Type B pancreatic cell (in vitro differentiated cells): ENCODE results near the gene SPATA7. TPM values are rescaled to one million over a fixed set of nuclear protein-coding genes. Genes with fewer than 3 reads are reported as not detected.
A peak's percentile ranks its signal among the peaks of the same experiment; 100 is the strongest.

Source experiments
- DNase-seq: peaks from one replicate; pipeline ENCODE4 v3.0.0; 2021; ENCODE audit warnings: mixed read lengths; ENCODE audit not compliant: unreplicated experiment; ENCODE audit errors: extremely low spot score
- H3K27ac Mint-ChIP-seq: 2 replicates; pipeline ENCODE4 v1.8.0; 2021; ENCODE audit warnings: mild to moderate bottlenecking, mixed read lengths
- H3K27me3 Mint-ChIP-seq: 2 replicates; pipeline ENCODE4 v1.8.0; 2021; ENCODE audit warnings: mixed read lengths
- H3K36me3 Mint-ChIP-seq: 2 replicates; pipeline ENCODE4 v1.8.0; 2021; ENCODE audit warnings: mixed read lengths
- H3K4me1 Mint-ChIP-seq: one replicate; pipeline ENCODE4 v1.8.0; 2021; ENCODE audit warnings: mixed read lengths; ENCODE audit not compliant: unreplicated experiment
- H3K4me3 Mint-ChIP-seq: 2 replicates; pipeline ENCODE4 v1.8.0; 2021; ENCODE audit warnings: mild to moderate bottlenecking, mixed read lengths
- H3K9me3 Mint-ChIP-seq: 2 replicates; pipeline ENCODE4 v1.8.0; 2021; ENCODE audit warnings: mixed read lengths
- total RNA-seq: library from RNA; stranded (reverse); gene quantifications from 2 replicates; pipeline ENCODE4 v1.2.1, GENCODE V29; 2021; ENCODE audit warnings: low replicate concordance
- TF ChIP-seq, protein P1 (sequence below): fragments of 200-600 bp; sonication (generic); conservative IDR thresholded peaks from 2 replicates; pipeline ENCODE4 v1.5.0; 2021; ENCODE audit warnings: antibody characterized with exemption, mild to moderate bottlenecking

The SPATA7 gene
- total RNA-seq, 1 donor from 2014 or later: 16.2 TPM

DNA sequence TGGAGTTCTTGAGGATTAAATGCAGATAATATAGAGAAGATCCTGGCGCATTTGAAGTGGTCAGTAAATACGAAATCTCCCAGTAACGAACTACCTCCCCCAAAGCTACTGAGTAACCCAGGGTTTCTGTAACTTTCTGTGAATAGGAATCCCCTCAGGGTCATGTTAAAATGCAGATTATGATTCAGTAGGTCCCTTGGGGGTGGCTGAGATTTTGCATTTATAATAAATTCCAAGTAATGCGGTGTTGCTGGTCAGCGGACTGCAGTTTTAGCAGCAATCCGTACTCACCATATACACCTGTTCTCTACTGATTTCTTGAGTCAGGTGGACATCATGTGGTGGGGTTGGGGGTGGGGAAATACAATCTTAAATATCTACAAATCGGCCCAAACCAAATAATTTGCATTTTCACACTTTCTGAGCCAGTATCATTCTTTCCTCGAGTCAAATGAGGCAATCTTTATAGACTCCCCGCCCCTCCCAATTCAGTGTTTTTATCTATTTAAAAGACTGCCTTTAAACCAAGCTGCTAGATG lies 868 bp downstream of the SPATA7 start:
- Mint-ChIP-seq H3K27ac (peak overlapping the region; percentile 94), H3K4me3 (peak overlapping the region; percentile 97), H3K4me1 (peaks cover 4% of the 10 kb centered on the region)

DNA sequence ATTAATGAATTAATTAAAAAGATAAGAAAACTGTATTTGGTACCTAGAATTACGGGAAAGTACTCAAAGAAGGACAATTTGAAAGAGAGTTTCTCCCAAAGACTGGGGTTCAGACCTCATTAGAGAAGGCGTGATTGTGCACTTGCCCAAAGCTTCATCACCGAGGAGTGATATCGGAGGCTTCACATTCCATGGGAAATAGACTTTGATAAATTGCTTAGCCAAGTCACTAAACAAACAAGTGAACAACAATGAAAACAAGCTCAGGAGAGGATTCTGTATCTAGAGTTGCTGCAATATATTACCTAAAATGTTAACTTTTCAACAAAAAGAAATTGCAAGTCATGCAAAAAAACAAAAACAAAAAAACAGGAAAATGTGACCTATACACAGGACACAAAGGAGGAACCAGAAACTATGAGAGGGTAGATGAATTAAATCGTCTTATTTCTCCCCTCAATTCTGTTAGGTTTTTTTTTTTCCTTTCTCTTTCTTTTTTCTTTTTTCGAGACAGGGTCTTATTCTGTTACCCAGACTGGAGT lies 3.4 kb downstream of the SPATA7 start:
- Mint-ChIP-seq H3K27ac (no peak overlapping the region), H3K9me3 (no peaks in the 10 kb centered on the region), H3K27me3 (peaks cover 8% of the 10 kb centered on the region), H3K4me1 (peaks cover 4% of the 10 kb centered on the region), H3K36me3 (no peaks in the 10 kb centered on the region), H3K4me3 (no peak overlapping the region)
- TF ChIP-seq, protein P1, sequence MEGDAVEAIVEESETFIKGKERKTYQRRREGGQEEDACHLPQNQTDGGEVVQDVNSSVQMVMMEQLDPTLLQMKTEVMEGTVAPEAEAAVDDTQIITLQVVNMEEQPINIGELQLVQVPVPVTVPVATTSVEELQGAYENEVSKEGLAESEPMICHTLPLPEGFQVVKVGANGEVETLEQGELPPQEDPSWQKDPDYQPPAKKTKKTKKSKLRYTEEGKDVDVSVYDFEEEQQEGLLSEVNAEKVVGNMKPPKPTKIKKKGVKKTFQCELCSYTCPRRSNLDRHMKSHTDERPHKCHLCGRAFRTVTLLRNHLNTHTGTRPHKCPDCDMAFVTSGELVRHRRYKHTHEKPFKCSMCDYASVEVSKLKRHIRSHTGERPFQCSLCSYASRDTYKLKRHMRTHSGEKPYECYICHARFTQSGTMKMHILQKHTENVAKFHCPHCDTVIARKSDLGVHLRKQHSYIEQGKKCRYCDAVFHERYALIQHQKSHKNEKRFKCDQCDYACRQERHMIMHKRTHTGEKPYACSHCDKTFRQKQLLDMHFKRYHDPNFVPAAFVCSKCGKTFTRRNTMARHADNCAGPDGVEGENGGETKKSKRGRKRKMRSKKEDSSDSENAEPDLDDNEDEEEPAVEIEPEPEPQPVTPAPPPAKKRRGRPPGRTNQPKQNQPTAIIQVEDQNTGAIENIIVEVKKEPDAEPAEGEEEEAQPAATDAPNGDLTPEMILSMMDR: no peak
- DNase-seq: no peak

More for the DNA sequence above, 868 bp downstream of the SPATA7 start:
- TF ChIP-seq, protein P1: no peak
- DNase-seq: no peak
- no peaks in the 10 kb centered on the region for H3K9me3 Mint-ChIP-seq
- peaks cover 26% of the 10 kb centered on the region for H3K27me3 Mint-ChIP-seq
- H3K36me3 Mint-ChIP-seq: no peaks in the 10 kb centered on the region

DNA sequence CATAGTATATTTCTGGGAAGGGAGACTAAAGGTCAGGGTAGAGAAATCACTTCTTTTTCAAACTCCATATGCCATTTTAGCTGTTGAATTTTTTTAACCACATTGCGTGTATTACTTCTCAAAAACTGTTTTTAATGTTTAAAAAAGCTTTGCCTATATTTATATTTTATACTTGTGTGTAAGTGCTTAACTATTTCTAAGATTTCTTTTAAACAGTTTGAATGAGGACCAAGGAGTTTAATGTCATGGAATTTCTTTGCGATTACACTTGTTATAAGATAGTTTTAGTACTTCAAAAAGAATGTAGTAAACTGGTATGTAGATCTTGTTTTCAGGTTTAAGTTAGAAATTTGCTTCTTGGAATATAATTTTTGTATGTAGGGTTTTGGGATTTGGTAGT lies 7.2 kb downstream of the SPATA7 start:
- Mint-ChIP-seq H3K36me3 (peaks cover 13% of the 10 kb centered on the region), H3K9me3 (no peaks in the 10 kb centered on the region), H3K27ac (no peak overlapping the region), H3K27me3 (no peaks in the 10 kb centered on the region), H3K4me1 (no peaks in the 10 kb centered on the region), H3K4me3 (no peak overlapping the region)
- no peak for DNase-seq
- TF ChIP-seq, protein P1: no peak

DNA sequence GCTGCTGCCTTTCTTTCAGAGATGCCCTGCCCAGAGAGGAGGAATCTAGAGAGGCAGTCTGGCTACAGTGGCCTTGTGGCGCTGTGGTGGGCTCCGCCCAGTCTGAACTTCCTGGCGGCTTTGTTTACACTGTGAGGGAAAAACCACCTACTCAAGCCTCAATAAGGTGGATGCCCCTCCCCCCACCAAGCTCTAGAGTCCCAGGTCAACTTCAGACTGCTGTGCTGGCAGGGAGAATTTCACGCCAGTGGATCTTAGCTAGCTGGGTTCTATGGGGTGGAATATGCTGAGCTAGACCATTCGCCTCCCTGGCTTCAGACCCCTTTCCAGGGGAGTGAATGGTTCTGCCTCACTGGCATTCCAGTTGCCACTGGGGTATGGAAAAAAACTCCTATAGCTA lies 25.6 kb downstream of the SPATA7 start:
- Mint-ChIP-seq H3K4me3 (no peak overlapping the region), H3K4me1 (no peaks in the 10 kb centered on the region), H3K36me3 (peaks cover 63% of the 10 kb centered on the region), H3K27ac (no peak overlapping the region), H3K9me3 (peaks cover 14% of the 10 kb centered on the region), H3K27me3 (no peaks in the 10 kb centered on the region)
- DNase-seq: no peak
- TF ChIP-seq, protein P1: no peak

DNA sequence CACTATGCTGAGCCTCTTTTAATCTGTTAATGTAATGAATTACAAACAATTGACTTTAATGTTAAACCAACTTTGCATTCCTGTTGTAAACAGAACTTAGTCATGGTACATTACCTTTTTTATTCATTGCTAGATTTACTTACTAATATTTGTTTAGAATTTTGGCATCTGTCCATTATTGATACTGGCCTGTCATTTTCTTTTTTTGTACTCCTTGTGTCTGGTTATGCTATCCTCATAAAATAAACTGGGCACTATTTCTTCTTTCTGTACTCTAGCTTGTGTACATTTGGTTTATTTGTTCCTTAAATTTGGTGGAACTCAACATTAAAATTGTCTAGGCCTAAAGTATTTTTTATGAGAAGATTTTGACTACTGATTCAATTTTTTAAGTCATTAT lies 32.1 kb downstream of the SPATA7 start:
- Mint-ChIP-seq H3K27me3 (no peaks in the 10 kb centered on the region), H3K4me3 (no peak overlapping the region), H3K4me1 (no peaks in the 10 kb centered on the region), H3K9me3 (peaks cover 21% of the 10 kb centered on the region), H3K36me3 (peaks cover 57% of the 10 kb centered on the region), H3K27ac (no peak overlapping the region)
- TF ChIP-seq, protein P1: no peak
- no peak for DNase-seq
